HepG2 (cell line): ENCODE results near the gene RNF123. TPM values are rescaled to one million over a fixed set of nuclear protein-coding genes. Genes with fewer than 3 reads are reported as not detected.

Experiments used
- AGO2 ChIP-seq: fragments of 200-400 bp; formaldehyde crosslinking; optimal IDR thresholded peaks from 2 replicates; pipeline ENCODE3; 2017; ENCODE audit warnings: mild to moderate bottlenecking, low read depth, low read length, moderate library complexity
- RNF219 ChIP-seq: sonication (generic); formaldehyde crosslinking; IDR thresholded peaks from 2 replicates; pipeline ENCODE4 v1.5.0; 2020; ENCODE audit warnings: mild to moderate bottlenecking, missing genetic modification reagents
- SRSF4 ChIP-seq: fragments of 200-400 bp; formaldehyde crosslinking; IDR thresholded peaks from one replicate; pipeline ENCODE4 v1.6.1; 2018; ENCODE audit warnings: mild to moderate bottlenecking, low read depth, low read length, moderate library complexity; ENCODE audit not compliant: poor library complexity, severe bottlenecking
- ZMYM4 ChIP-seq: sonication (generic); formaldehyde crosslinking; IDR thresholded peaks from 2 replicates; pipeline ENCODE4 v1.8.1; 2023; ENCODE audit warnings: mild to moderate bottlenecking, missing genetic modification reagents
- ZNF281 ChIP-seq: sonication (generic); formaldehyde crosslinking; IDR thresholded peaks from 2 replicates; pipeline ENCODE4 v1.4.0; 2020; ENCODE audit warnings: missing genetic modification reagents, borderline replicate concordance
- ZNF407 ChIP-seq: sonication (generic); formaldehyde crosslinking; IDR thresholded peaks from one replicate; pipeline ENCODE4 v1.5.1; 2020; ENCODE audit warnings: mild to moderate bottlenecking, missing genetic modification reagents; ENCODE audit errors: not compliant biosample characterization
- ZNF704 ChIP-seq: sonication (generic); formaldehyde crosslinking; IDR thresholded peaks from 2 replicates; pipeline ENCODE4 v1.8.1; 2023; ENCODE audit warnings: mild to moderate bottlenecking, inconsistent platforms, moderate library complexity, missing genetic modification reagents, borderline replicate concordance
- ZNF724P ChIP-seq: sonication (generic); formaldehyde crosslinking; IDR thresholded peaks from 2 replicates; pipeline ENCODE4 v1.8.0; 2022; ENCODE audit warnings: missing genetic modification reagents, borderline replicate concordance
- ZNF737 ChIP-seq: sonication (generic); formaldehyde crosslinking; IDR thresholded peaks from 2 replicates; pipeline ENCODE4 v1.5.0; 2020; ENCODE audit warnings: missing genetic modification reagents, mild to moderate bottlenecking, borderline replicate concordance
- polyA plus RNA-seq, 8 experiments: library from polyadenylated mRNA; depleted of rRNA in 3 of 8; stranded (reverse) in 7 of 8; unstranded in 1 of 8; fragments of >200 nt; fragmentation: Illumina TruSeq in 4 of 8; extraction: Trizol in 4 of 8; gene quantifications; 2 replicates each; pipeline versions ENCODE4 v1.2.1 to v1.2.3, GENCODE V29; 2011 to 2016; ENCODE audit warnings: low read depth in 4 of 8, missing spikeins in 1 of 8, mixed read lengths in 1 of 8; ENCODE audit not compliant: insufficient read depth in 1 of 8
- total RNA-seq, 5 experiments: library from RNA; depleted of rRNA; stranded (reverse); fragments of >200 nt; fragmentation: Illumina TruSeq; extraction: Trizol; gene quantifications; 2 replicates each; pipeline ENCODE4 v1.2.3, GENCODE V29; 2016; ENCODE audit warnings: low read depth in 1 of 5

The RNF123 gene
- total and polyA plus RNA-seq, 2 of the 13 experiments (the other 11 are each of a cell fraction or from before 2014, with no cell fraction given): 29.9 to 82.2 TPM

GRCh38 chr3:49723628-49724551 lies 34.5 kb downstream of the RNF123 start, which contains the start of gene GMPPB (continued):
- TF ChIP-seq ZNF704 (CRISPR knock-in tag) (no peak), ZNF407 (CRISPR knock-in tag) (no peak), ZNF724P (peak; percentile 34; the same call in 1 of the 2 replicates), ZNF281 (CRISPR knock-in tag) (no peak), RNF219 (CRISPR knock-in tag) (no peak), SRSF4 (no peak), AGO2 (peak; percentile 98), ZMYM4 (CRISPR knock-in tag) (peak; percentile 34; the same call in 1 of the 2 replicates), ZNF737 (CRISPR knock-in tag) (no peak)
